Keratinocyte (primary cell): ENCODE results near the gene KRT73. TPM values are rescaled to one million over a fixed set of nuclear protein-coding genes. Genes with fewer than 3 reads are reported as not detected.
"Not testable (repeated sequence)": the region's sequence is repeated elsewhere in the genome, so short reads cannot be mapped to it uniquely, and the experiment has no call there.

Experiments used
- DNase-seq: peaks from one replicate; pipeline ENCODE4 v3.0.0-alpha.2; 2011; ENCODE audit warnings: low read depth, missing footprints, low spot score
- FAIRE-seq: peaks from 2 replicates; lab custom pipeline; 2011; peaks lifted over from hg19 to GRCh38; lab: Jason Lieb, UNC
- H2AFZ ChIP-seq: 2 replicates; pipeline ENCODE4 v1.6.0; 2012; ENCODE audit warnings: low read length, control low read depth, inconsistent platforms; ENCODE audit not compliant: control insufficient read depth
- H3K27ac ChIP-seq: 2 replicates; pipeline ENCODE4 v1.5.1; 2011; ENCODE audit warnings: low read length; ENCODE audit not compliant: control insufficient read depth, insufficient read depth
- H3K27me3 ChIP-seq: 3 replicates; pipeline ENCODE4 v1.6.0; 2011; ENCODE audit warnings: low read length; ENCODE audit not compliant: control insufficient read depth, insufficient read depth; ENCODE audit errors: extremely low read depth
- H3K36me3 ChIP-seq, 2 experiments: 2 replicates in 1 of 2; 3 replicates in 1 of 2; pipeline ENCODE4 v1.5.1; 2011; ENCODE audit warnings: low read length in 2 of 2, mild to moderate bottlenecking in 1 of 2; ENCODE audit not compliant: control insufficient read depth in 2 of 2, insufficient read depth in 2 of 2; ENCODE audit errors: extremely low read depth in 1 of 2
- H3K4me1 ChIP-seq: 3 replicates; pipeline ENCODE4 v1.5.1; 2011; ENCODE audit warnings: low read length; ENCODE audit not compliant: control insufficient read depth, insufficient read depth; ENCODE audit errors: extremely low read depth
- H3K4me2 ChIP-seq: 3 replicates; pipeline ENCODE4 v1.6.0; 2011; ENCODE audit warnings: low read depth, low read length; ENCODE audit not compliant: control insufficient read depth, insufficient read depth; ENCODE audit errors: extremely low read depth
- H3K4me3 ChIP-seq, 3 experiments: fragments of 200-600 bp in 1 of 3; sonication (generic) in 1 of 3; 2 replicates in 2 of 3; 3 replicates in 1 of 3; pipeline ENCODE4 v1.5.1; 2011 to 2016; ENCODE audit warnings: low read length in 3 of 3, mild to moderate bottlenecking in 3 of 3, control low read depth in 2 of 3, inconsistent platforms in 1 of 3, low read depth in 1 of 3, mixed read lengths in 1 of 3, mixed run types in 1 of 3, moderate library complexity in 1 of 3; ENCODE audit not compliant: control insufficient read depth in 2 of 3, insufficient read depth in 2 of 3; ENCODE audit errors: extremely low read depth in 1 of 3
- H3K79me2 ChIP-seq: 2 replicates; pipeline ENCODE4 v1.6.0; 2012; ENCODE audit warnings: low read length; ENCODE audit not compliant: control insufficient read depth, insufficient read depth
- H3K9ac ChIP-seq: 3 replicates; pipeline ENCODE4 v1.6.0; 2011; ENCODE audit warnings: low read length; ENCODE audit not compliant: control insufficient read depth, insufficient read depth; ENCODE audit errors: extremely low read depth
- H3K9me1 ChIP-seq: 3 replicates; pipeline ENCODE4 v1.6.0; 2011; ENCODE audit warnings: low read length; ENCODE audit not compliant: control insufficient read depth, insufficient read depth; ENCODE audit errors: extremely low read depth
- H3K9me3 ChIP-seq: 2 replicates; pipeline ENCODE4 v1.5.1; 2012; ENCODE audit warnings: low read depth, low read length; ENCODE audit not compliant: control insufficient read depth
- H4K20me1 ChIP-seq: 3 replicates; pipeline ENCODE4 v1.6.0; 2011; ENCODE audit warnings: low read length; ENCODE audit not compliant: control insufficient read depth, insufficient read depth; ENCODE audit errors: extremely low read depth
- CTCF ChIP-seq, 3 experiments: IDR thresholded peaks in 1 of 3; conservative IDR thresholded peaks in 1 of 3; optimal IDR thresholded peaks in 1 of 3; 2 replicates in 2 of 3; 3 replicates in 1 of 3; pipeline versions ENCODE3 to v1.5.1; 2011; ENCODE audit warnings: low read length in 3 of 3, mild to moderate bottlenecking in 3 of 3, moderate library complexity in 2 of 3, control low read depth in 1 of 3, inconsistent platforms in 1 of 3; ENCODE audit not compliant: insufficient read depth in 2 of 3; ENCODE audit errors: extremely low read depth in 1 of 3
- EZH2 ChIP-seq: IDR thresholded peaks from one replicate; pipeline ENCODE4 v1.6.1; 2012; ENCODE audit warnings: inconsistent platforms, mild to moderate bottlenecking, low read length, moderate library complexity
- dilution Hi-C: fragments of 300-500 bp; cut with MboI; formaldehyde crosslinking; loops from one replicate; pipeline ENCODE4 v1.7.0; 2020; ENCODE audit warnings: low sequenced_read_pairs; ENCODE audit not compliant: extremely low pct_ligation_motif_present
- polyA plus RNA-seq, 5 experiments: library from polyadenylated mRNA; depleted of rRNA in 3 of 5; stranded (reverse) in 3 of 5; stranded (forward) in 1 of 5; unstranded in 1 of 5; fragments of >200 nt; gene quantifications; 1 replicate in 1 of 5; 2 replicates in 3 of 5; 3 replicates in 1 of 5; pipeline versions ENCODE4 v1.2.1 to v1.2.3, GENCODE V29; 2011 to 2012; ENCODE audit warnings: missing spikeins in 2 of 5, low read depth in 1 of 5, low replicate concordance in 1 of 5

KRT73 gene
- polyA plus RNA-seq, 1 donor (not counting 4 experiments of a cell fraction or from before 2014, with no cell fraction given), result 0.03 TPM

- Histone ChIP-seq H3K9me1 (no peaks in the 10 kb centered on the region), H3K27me3 (peaks cover 44% of the 10 kb centered on the region), H3K9me3 (no peaks in the 10 kb centered on the region), H3K4me3 (no peak overlapping the region), H3K27ac (no peak overlapping the region), H3K4me2 (no peak overlapping the region), H3K9ac (no peak overlapping the region), H3K36me3 (no peaks in the 10 kb centered on the region), H4K20me1 (no peaks in the 10 kb centered on the region), H3K79me2 (no peaks in the 10 kb centered on the region), H3K4me1 (no peaks in the 10 kb centered on the region), H2AFZ (no peak overlapping the region)
- FAIRE-seq, result no peak
- no peak for TF ChIP-seq EZH2
- TF ChIP-seq CTCF (optimal IDR thresholded peaks at IDR 0.05 in 1 of 3, IDR thresholded peaks at IDR 0.05 in 1 of 3, conservative IDR thresholded peaks at IDR 0.05 in 1 of 3; ENCODE audit: extremely low read depth in 1 of 3, insufficient read depth in 2 of 3, low read length in 3 of 3), result no peak
- no peak for DNase-seq
- dilution Hi-C loops, result no loop called here
Measured at GRCh38 chr12:52600071-52600470, 18.3 kb downstream of the KRT73 start.

GRCh38 chr12:52598966-52599365 is 19.4 kb downstream of the KRT73 start:
- Histone ChIP-seq H3K4me3 (no peak overlapping the region), H3K9me3 (no peaks in the 10 kb centered on the region), H3K36me3 (no peaks in the 10 kb centered on the region), H3K9me1 (no peaks in the 10 kb centered on the region), H3K27ac (no peak overlapping the region), H3K9ac (no peak overlapping the region), H3K4me2 (no peak overlapping the region), H3K79me2 (no peaks in the 10 kb centered on the region), H2AFZ (no peak overlapping the region), H4K20me1 (no peaks in the 10 kb centered on the region), H3K27me3 (peaks cover 40% of the 10 kb centered on the region), H3K4me1 (no peaks in the 10 kb centered on the region)
- DNase-seq, result no peak
- no peak for TF ChIP-seq EZH2
- TF ChIP-seq CTCF (optimal IDR thresholded peaks at IDR 0.05 in 1 of 3, IDR thresholded peaks at IDR 0.05 in 1 of 3, conservative IDR thresholded peaks at IDR 0.05 in 1 of 3; ENCODE audit: extremely low read depth in 1 of 3, insufficient read depth in 2 of 3, low read length in 3 of 3), result no peak
- FAIRE-seq, result no peak
- dilution Hi-C loops, result no loop called here

GRCh38 chr12:52594237-52594636 is 24.1 kb downstream of the KRT73 start:
- peaks cover 19% of the 10 kb centered on the region for H3K27me3 ChIP-seq
- DNase-seq, H2AFZ ChIP-seq, H3K4me3 ChIP-seq, H3K4me2 ChIP-seq, H4K20me1 ChIP-seq, FAIRE-seq, dilution Hi-C loops, H3K9me1 ChIP-seq, H3K27ac ChIP-seq, H3K36me3 ChIP-seq, H3K4me1 ChIP-seq, H3K9ac ChIP-seq, H3K9me3 ChIP-seq, H3K79me2 ChIP-seq: not testable (repeated sequence)
